NB4 (cell line): ENCODE results near the gene HSPA12A.

Experiments
- CTCF ChIP-seq: IDR thresholded peaks from one replicate; pipeline ENCODE4 v1.5.1; 2012; ENCODE audit warnings: low read depth, low read length
- MAX ChIP-seq: IDR thresholded peaks from 2 replicates; pipeline ENCODE4 v1.6.1; 2011; ENCODE audit warnings: low read depth, low read length
- MYC ChIP-seq: IDR thresholded peaks from 2 replicates; pipeline ENCODE4 v1.6.1; 2011; ENCODE audit warnings: low read depth, low read length
- POLR2A ChIP-seq: IDR thresholded peaks from 2 replicates; pipeline ENCODE4 v1.6.1; 2011; ENCODE audit warnings: mild to moderate bottlenecking; ENCODE audit not compliant: insufficient read length; ENCODE audit errors: extremely low read depth

- TF ChIP-seq CTCF: no peak
- no peak for TF ChIP-seq POLR2A
- no peak for TF ChIP-seq MYC
- TF ChIP-seq MAX: no peak
Measured at GRCh38 chr10:116702165-116702564, 40.2 kb downstream of the HSPA12A start.
